ENCODE results near the gene SLC5A1.
"Not testable (repeated sequence)": the region's sequence is repeated elsewhere in the genome, so short reads cannot be mapped to it uniquely, and the experiment has no call there.

The SLC5A1 gene

DNA sequence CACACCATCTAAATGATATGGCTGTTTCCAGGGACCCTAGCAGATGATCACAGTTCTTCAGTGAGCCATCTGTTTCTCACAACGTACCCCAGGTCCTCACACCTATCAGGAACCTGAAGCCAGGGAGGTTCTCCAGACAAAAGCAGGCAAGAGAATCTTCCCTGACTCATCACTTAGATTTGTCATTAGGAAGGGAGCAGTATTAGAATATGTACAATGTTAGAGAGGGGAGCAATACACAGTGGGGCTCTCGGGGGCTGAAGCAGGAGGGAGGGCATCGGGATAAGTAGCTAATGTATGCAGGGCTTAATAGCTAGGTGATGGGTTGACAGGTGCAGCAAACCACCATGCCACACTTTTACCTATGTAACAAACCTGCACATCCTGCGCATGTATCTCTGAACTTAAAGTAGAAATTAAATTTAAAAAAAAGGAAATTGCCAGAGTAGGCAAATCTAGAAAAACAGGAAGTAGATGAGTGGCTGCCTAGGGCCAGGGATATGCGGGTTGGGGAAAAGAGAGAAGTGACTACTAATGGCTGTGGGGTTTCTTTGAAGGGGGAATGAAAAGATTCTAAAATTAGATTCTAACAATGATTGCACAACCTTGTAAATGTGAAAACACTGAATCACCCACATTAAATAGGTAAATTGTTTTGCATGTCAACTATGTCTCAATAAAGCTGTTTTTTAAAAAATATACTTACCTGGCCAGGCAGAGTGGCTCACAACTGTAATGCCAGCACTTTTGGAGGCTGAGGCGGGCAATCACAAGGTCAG is 101.6 kb downstream of the SLC5A1 start:
- DNase-seq (ENCODE audit: low spot score) = no peak

GRCh38 chr22:32147128-32147527 is 104.1 kb downstream of the SLC5A1 start:
- DNase-seq (ENCODE audit: low spot score) = not testable (repeated sequence)

DNA sequence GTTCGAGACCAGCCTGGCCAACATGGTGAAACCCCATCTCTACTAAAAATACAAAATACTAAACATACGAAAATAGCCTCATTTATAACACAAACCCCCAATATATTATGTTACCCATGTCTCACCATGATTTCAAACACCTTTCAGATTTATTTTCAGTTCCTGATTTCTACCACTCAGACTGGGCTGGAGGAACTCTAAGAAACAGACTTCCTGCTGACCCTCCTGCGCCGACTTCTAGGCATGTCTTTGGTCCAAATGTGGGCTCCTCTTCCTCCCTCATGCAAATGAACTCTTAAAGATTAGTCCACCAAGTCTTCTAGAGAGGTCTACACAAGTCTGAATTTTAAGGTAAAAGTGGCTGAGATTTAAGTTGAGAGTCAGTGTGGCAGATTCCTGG is 105.3 kb downstream of the SLC5A1 start:
- not testable (repeated sequence) for DNase-seq (ENCODE audit: low spot score)

DNA sequence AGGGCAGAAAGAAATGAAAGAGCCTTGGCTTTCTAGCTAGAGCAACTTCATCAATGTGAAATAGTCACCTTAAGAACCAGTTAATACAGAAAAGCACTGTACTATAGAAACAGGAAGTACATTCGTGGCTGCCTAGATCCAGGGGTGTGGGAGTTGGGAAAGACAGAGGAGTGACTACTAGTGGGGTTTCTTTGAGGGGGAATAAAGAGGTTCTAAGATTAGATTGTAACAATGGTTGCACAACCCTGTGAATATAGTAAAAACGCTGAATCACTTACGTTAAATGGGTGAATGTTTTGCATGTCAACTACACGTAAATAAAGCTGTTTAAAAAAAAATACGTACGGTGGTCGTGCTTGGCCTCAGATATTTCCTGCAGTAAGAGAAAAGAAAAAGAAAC is 107.6 kb downstream of the SLC5A1 start:
- not testable (repeated sequence) for DNase-seq (ENCODE audit: low spot score)

- not testable (repeated sequence) for DNase-seq (ENCODE audit: low spot score)
These were observed 108.6 kb downstream of the SLC5A1 start for GRCh38 chr22:32151641-32152040.

DNA sequence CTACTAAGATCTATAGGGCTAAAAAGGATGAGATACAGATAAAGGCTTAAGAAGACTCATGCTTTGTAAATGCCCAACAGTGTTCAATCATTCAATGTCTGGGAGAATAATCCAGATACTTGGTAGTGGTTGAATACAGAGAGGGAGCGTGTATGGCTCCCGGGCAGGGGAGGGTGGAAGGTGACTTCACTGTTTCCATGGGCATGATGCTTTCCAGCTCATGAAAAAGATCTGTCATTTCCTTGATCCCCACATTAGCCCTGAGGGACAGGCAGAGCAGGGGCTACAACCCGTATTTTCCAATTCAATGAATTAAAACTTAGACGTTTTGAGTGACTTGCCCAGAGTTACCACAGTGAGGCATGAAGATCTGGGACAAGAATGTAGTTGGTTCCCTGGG is 111.7 kb downstream of the SLC5A1 start:
- DNase-seq (ENCODE audit: low spot score) = not testable (repeated sequence)

- DNase-seq (ENCODE audit: low spot score) = not testable (repeated sequence)
These were observed 114.6 kb downstream of the SLC5A1 start for GRCh38 chr22:32157632-32158031.

GRCh38 chr22:32158712-32159533 is 115.9 kb downstream of the SLC5A1 start, which contains the start of gene C22orf42:
Gene C22orf42 (minus strand): TSS chr22:32159303. CDS start chr22:32159215, 88 bp downstream.
- no peak for DNase-seq (ENCODE audit: low spot score)

- DNase-seq (ENCODE audit: low spot score) = not testable (repeated sequence)
These were observed 117.3 kb downstream of the SLC5A1 start for GRCh38 chr22:32160411-32160810.

Data from kidney capillary endothelial cell (primary cell).